Liver (tissue), 9 donors: ENCODE results near the gene COL26A1. TPM values are rescaled to one million over a fixed set of nuclear protein-coding genes. Genes with fewer than 3 reads are reported as not detected.

Experiments used
- DNase-seq: peaks from one replicate; pipeline ENCODE4 v3.0.0-alpha.2; 2017; ENCODE audit warnings: low spot score
- H3K27ac ChIP-seq, 2 donors: one replicate each; pipeline ENCODE4 v1.7.0; 2013; ENCODE audit warnings: inconsistent platforms in 2 of 2, low read length in 2 of 2, control low read depth in 1 of 2, low read depth in 1 of 2, mild to moderate bottlenecking in 1 of 2
- H3K27me3 ChIP-seq, 4 donors: one replicate each; pipeline versions ENCODE4 v1.6.1 to v1.7.0; 2013; ENCODE audit warnings: low read length in 3 of 4, inconsistent platforms in 1 of 4, mild to moderate bottlenecking in 1 of 4, moderate library complexity in 1 of 4; ENCODE audit not compliant: control insufficient read depth in 4 of 4, insufficient read depth in 4 of 4
- H3K36me3 ChIP-seq, 4 donors: one replicate each; pipeline versions ENCODE4 v1.6.1 to v1.7.0; 2013; ENCODE audit warnings: low read length in 3 of 4, mild to moderate bottlenecking in 3 of 4, low read depth in 1 of 4, moderate library complexity in 1 of 4; ENCODE audit not compliant: control insufficient read depth in 4 of 4, insufficient read depth in 3 of 4
- H3K4me1 ChIP-seq, 4 donors: one replicate each; pipeline versions ENCODE4 v1.6.1 to v1.7.0; 2013; ENCODE audit warnings: low read length in 3 of 4, mild to moderate bottlenecking in 3 of 4, moderate library complexity in 1 of 4; ENCODE audit not compliant: control insufficient read depth in 4 of 4, insufficient read depth in 4 of 4
- H3K4me3 ChIP-seq, 3 donors: one replicate each; pipeline versions ENCODE4 v1.6.1 to v1.7.0; 2013; ENCODE audit warnings: low read length in 3 of 3, control low read depth in 1 of 3, low read depth in 1 of 3, mild to moderate bottlenecking in 1 of 3
- H3K9ac ChIP-seq, 2 donors: one replicate each; pipeline ENCODE4 v1.7.0; 2013; ENCODE audit warnings: low read length in 2 of 2, mild to moderate bottlenecking in 2 of 2, moderate library complexity in 2 of 2, control low read depth in 1 of 2, low read depth in 1 of 2
- H3K9me3 ChIP-seq, 4 donors: one replicate each; pipeline versions ENCODE4 v1.6.1 to v1.7.0; 2013; ENCODE audit warnings: low read length in 3 of 4; ENCODE audit not compliant: control insufficient read depth in 4 of 4
- ATF3 ChIP-seq: IDR thresholded peaks from 2 replicates; pipeline ENCODE4 v1.6.1; 2016; ENCODE audit warnings: antibody characterized with exemption
- CTCF ChIP-seq: fragments of 150-350 bp; IDR thresholded peaks from 2 replicates; pipeline ENCODE4 v1.5.1; 2017; ENCODE audit warnings: improper control_type of control experiment, low read depth, low read length; ENCODE audit not compliant: missing input control
- EGR1 ChIP-seq, 2 donors: IDR thresholded peaks; 2 replicates each; pipeline ENCODE4 v1.6.1; 2016 to 2018; ENCODE audit warnings: antibody characterized with exemption in 2 of 2, low read depth in 2 of 2
- FOXA1 ChIP-seq: IDR thresholded peaks from 2 replicates; pipeline ENCODE4 v1.6.1; 2016; ENCODE audit warnings: antibody characterized with exemption
- FOXA2 ChIP-seq: IDR thresholded peaks from 2 replicates; pipeline ENCODE4 v1.6.1; 2016; ENCODE audit warnings: antibody characterized with exemption
- GABPA ChIP-seq, 2 donors: IDR thresholded peaks in 1 of 2; conservative IDR thresholded peaks in 1 of 2; 2 replicates each; pipeline ENCODE4 v1.6.1; 2016; ENCODE audit warnings: antibody characterized with exemption in 2 of 2, mild to moderate bottlenecking in 1 of 2, moderate library complexity in 1 of 2
- HNF4A ChIP-seq, 2 donors: conservative IDR thresholded peaks; 2 replicates each; pipeline ENCODE4 v1.6.1; 2016; ENCODE audit warnings: antibody characterized with exemption in 2 of 2, mild to moderate bottlenecking in 2 of 2
- HNF4G ChIP-seq: IDR thresholded peaks from 2 replicates; pipeline ENCODE4 v1.6.1; 2016; ENCODE audit warnings: antibody characterized with exemption
- MAX ChIP-seq: IDR thresholded peaks from 2 replicates; pipeline ENCODE4 v1.6.1; 2016; ENCODE audit warnings: antibody characterized with exemption
- NR2F2 ChIP-seq: IDR thresholded peaks from 2 replicates; pipeline ENCODE4 v1.6.1; 2016; ENCODE audit warnings: antibody characterized with exemption
- RAD21 ChIP-seq, 2 donors: IDR thresholded peaks; 2 replicates each; pipeline ENCODE4 v1.6.1; 2016; ENCODE audit warnings: antibody characterized with exemption in 2 of 2, mild to moderate bottlenecking in 2 of 2
- REST ChIP-seq: IDR thresholded peaks from 2 replicates; pipeline ENCODE4 v1.6.1; 2016; ENCODE audit warnings: antibody characterized with exemption, mild to moderate bottlenecking
- RXRA ChIP-seq, 2 donors: IDR thresholded peaks; 2 replicates each; pipeline ENCODE4 v1.6.1; 2017 to 2018; ENCODE audit warnings: antibody characterized with exemption in 2 of 2, mild to moderate bottlenecking in 1 of 2
- SP1 ChIP-seq: IDR thresholded peaks from 2 replicates; pipeline ENCODE4 v1.6.1; 2018; ENCODE audit warnings: antibody characterized with exemption, mild to moderate bottlenecking
- TAF1 ChIP-seq: conservative IDR thresholded peaks from 2 replicates; pipeline ENCODE4 v1.6.1; 2016; ENCODE audit warnings: antibody characterized with exemption, mild to moderate bottlenecking
- YY1 ChIP-seq: IDR thresholded peaks from 2 replicates; pipeline ENCODE4 v1.6.1; 2016; ENCODE audit warnings: antibody characterized with exemption, mild to moderate bottlenecking
- ZBTB33 ChIP-seq: IDR thresholded peaks from 2 replicates; pipeline ENCODE4 v1.6.1; 2016; ENCODE audit warnings: antibody characterized with exemption
- WGBS: extraction: QIAGEN DNeasy Blood & Tissue Kit; methylation state at CpG from one replicate; pipeline ENCODE4 v1.1.7; 2013; 5-methylcytosine and 5-hydroxymethylcytosine counted together
- polyA plus RNA-seq, 2 donors: library from polyadenylated mRNA; stranded (reverse) in 1 of 2; unstranded in 1 of 2; fragments of 200-250 nt in 1 of 2; fragments of >200 nt in 1 of 2; fragmentation: Nextera tagmentation in 1 of 2; extraction: Ambion mirVana in 1 of 2; gene quantifications; one replicate each; pipeline versions ENCODE4 v1.2.1 to v1.2.3, GENCODE V29; 2013 to 2015
- total RNA-seq, 2 donors: library from RNA; depleted of rRNA; stranded (reverse); fragments of >200 nt; gene quantifications; one replicate each; pipeline ENCODE4 v1.2.3, GENCODE V29; 2014
- donor health status: healthy.
- donor health status: healthy.
- donor health status: healthy.
- donor health status: healthy.
- donor health status: healthy.

The COL26A1 gene
- total and polyA plus RNA-seq, 4 donors, result 0.76 to 1.8 (median 0.96) TPM

GRCh38 chr7:101598986-101599771 is 236.5 kb downstream of the COL26A1 start:
- WGBS, result 80% methylated on average over 16 of the region's 16 CpGs
- no peak overlapping the region for H3K27ac ChIP-seq
- no peak overlapping the region for H3K9ac ChIP-seq
- H3K36me3 ChIP-seq, result no peaks in the 10 kb centered on the region
- peaks cover 0 to 2% (median 0%) of the 10 kb centered on the region in 4 donors for H3K27me3 ChIP-seq
- H3K9me3 ChIP-seq, result no peaks in the 10 kb centered on the region
- H3K4me3 ChIP-seq, result no peak overlapping the region
- DNase-seq, result no peak
- peak; percentile 92 for TF ChIP-seq NR2F2
- TF ChIP-seq RAD21 (IDR thresholded peaks at IDR 0.05), result no peak
- TF ChIP-seq RXRA (IDR thresholded peaks at IDR 0.05), result peak in 1 of 2 donors; percentile 56
- TF ChIP-seq FOXA1, result no peak
- no peak for TF ChIP-seq MAX
- TF ChIP-seq GABPA (IDR thresholded peaks at IDR 0.05 in 1 of 2, conservative IDR thresholded peaks at IDR 0.05 in 1 of 2), result no peak
- TF ChIP-seq CTCF, result no peak
- TF ChIP-seq EGR1 (IDR thresholded peaks at IDR 0.05; ENCODE audit: low read depth in 2 of 2), result no peak
- TF ChIP-seq HNF4A (conservative IDR thresholded peaks at IDR 0.05), result no peak
- TF ChIP-seq HNF4G, result no peak
- no peak for TF ChIP-seq FOXA2
- H3K4me1 ChIP-seq, result peaks cover 0 to 3% (median under 1%) of the 10 kb centered on the region in 4 donors

- Histone ChIP-seq H3K36me3 (no peaks in the 10 kb centered on the region), H3K27me3 (peaks cover 0 to 2% (median 0%) of the 10 kb centered on the region in 4 donors), H3K4me1 (peaks cover 0 to 3% (median under 1%) of the 10 kb centered on the region in 4 donors), H3K9ac (no peak overlapping the region), H3K27ac (no peak overlapping the region), H3K9me3 (no peaks in the 10 kb centered on the region), H3K4me3 (no peak overlapping the region)
- DNase-seq, result no peak
- TF ChIP-seq MAX (no peak), ZBTB33 (no peak), RAD21 (IDR thresholded peaks at IDR 0.05) (no peak), YY1 (no peak), TAF1 (no peak), FOXA1 (no peak), HNF4G (no peak), SP1 (no peak), GABPA (IDR thresholded peaks at IDR 0.05 in 1 of 2, conservative IDR thresholded peaks at IDR 0.05 in 1 of 2) (no peak), EGR1 (IDR thresholded peaks at IDR 0.05; ENCODE audit: low read depth in 2 of 2) (no peak), FOXA2 (no peak), NR2F2 (no peak), CTCF (no peak), REST (no peak), ATF3 (no peak)
- 90% methylated on average over 3 of the region's 3 CpGs for WGBS
Measured at GRCh38 chr7:101599787-101600186, 237.1 kb downstream of the COL26A1 start.
